Caco-2 (cell line): ENCODE results near the gene PHLPP1. TPM values are rescaled to one million over a fixed set of nuclear protein-coding genes. Genes with fewer than 3 reads are reported as not detected.

Experiments used
- BruUV-seq: library from RNA; stranded (reverse); fragments of 400-500 nt; replicated peaks from 2 replicates; lab custom pipeline; 2021; lab: Mats Ljungman, UMichigan
- CTCF ChIA-PET: fragments of 300-600 bp; sonication (Branson Sonifier 250); formaldehyde crosslinking; loops from one replicate; lab custom pipeline; 2022; ENCODE audit warnings: antibody characterized with exemption; lab: Charles Lee
- POLR2A ChIA-PET: fragments of 300-600 bp; sonication (Branson Sonifier 250); formaldehyde crosslinking; loops from one replicate; lab custom pipeline; 2022; ENCODE audit warnings: antibody characterized with exemption; lab: Charles Lee
- DNase-seq, 2 experiments: peaks; one replicate each; pipeline versions ENCODE4 v3.0.0 to v3.0.0-alpha.2; 2020 to 2022
- H3K27me3 ChIP-seq: replicated peaks from 2 replicates; pipeline ENCODE4 v1.6.0; 2011; ENCODE audit warnings: low read length; ENCODE audit not compliant: control insufficient read depth, insufficient read depth
- H3K36me3 ChIP-seq: 2 replicates; pipeline ENCODE4 v1.5.1; 2011; ENCODE audit warnings: low read length; ENCODE audit not compliant: control insufficient read depth, insufficient read depth
- H3K4me1 ChIP-seq: fragments of 250-450 bp; sonication (Bioruptor Pico); 2 replicates; pipeline ENCODE4 v1.5.1; 2020; ENCODE audit warnings: mild to moderate bottlenecking
- H3K4me3 ChIP-seq: 2 replicates; pipeline ENCODE4 v1.5.1; 2011; ENCODE audit warnings: low read depth, mild to moderate bottlenecking, control low read depth, low read length
- H3K9me3 ChIP-seq: fragments of 250-450 bp; sonication (Bioruptor Pico); 2 replicates; pipeline ENCODE4 v1.5.1; 2020; ENCODE audit warnings: mild to moderate bottlenecking, moderate library complexity
- H3K27ac Mint-ChIP-seq: one replicate; pipeline ENCODE4 v1.8.0; 2022; ENCODE audit warnings: mixed read lengths; ENCODE audit not compliant: unreplicated experiment
- H3K27me3 Mint-ChIP-seq: one replicate; pipeline ENCODE4 v1.8.0; 2022; ENCODE audit warnings: mixed read lengths; ENCODE audit not compliant: insufficient read depth, unreplicated experiment
- H3K36me3 Mint-ChIP-seq: one replicate; pipeline ENCODE4 v1.8.0; 2022; ENCODE audit warnings: mild to moderate bottlenecking, mixed read lengths; ENCODE audit not compliant: insufficient read depth, unreplicated experiment
- H3K4me1 Mint-ChIP-seq: one replicate; pipeline ENCODE4 v1.8.0; 2022; ENCODE audit warnings: low read depth, mixed read lengths; ENCODE audit not compliant: unreplicated experiment
- H3K4me3 Mint-ChIP-seq: one replicate; pipeline ENCODE4 v1.8.0; 2022; ENCODE audit warnings: mild to moderate bottlenecking, moderate library complexity, mixed read lengths; ENCODE audit not compliant: unreplicated experiment
- H3K9me3 Mint-ChIP-seq: one replicate; pipeline ENCODE4 v1.8.0; 2022; ENCODE audit warnings: mixed read lengths; ENCODE audit not compliant: unreplicated experiment
- CTCF ChIP-seq, 2 experiments: fragments of 200-600 bp in 1 of 2; IDR thresholded peaks; 1 replicate in 1 of 2; 2 replicates in 1 of 2; pipeline versions ENCODE4 v1.5.1 to v1.8.0; 2011 to 2022; ENCODE audit warnings: antibody characterized with exemption in 1 of 2, control low read depth in 1 of 2, inconsistent platforms in 1 of 2, low read depth in 1 of 2, low read length in 1 of 2, mild to moderate bottlenecking in 1 of 2, moderate library complexity in 1 of 2; ENCODE audit not compliant: insufficient read depth in 1 of 2, severe bottlenecking in 1 of 2, unreplicated experiment in 1 of 2
- intact Hi-C: fragments of 100-400 bp; cut with micrococcal nuclease; formaldehyde crosslinking; loops from one replicate; pipeline ENCODE4 v1.10.0; 2022; ENCODE audit not compliant: unreplicated experiment
- total RNA-seq: library from RNA; stranded (reverse); gene quantifications from 2 replicates; pipeline ENCODE4 v1.2.3, GENCODE V29; 2022

PHLPP1 gene
- total RNA-seq, 1 experiment from 2014 or later: 20.1 TPM

- H3K36me3 Mint-ChIP-seq: peaks cover 16% of the 10 kb centered on the region
- TF ChIP-seq CTCF (IDR thresholded peaks at IDR 0.05; ENCODE audit: insufficient read depth in 1 of 2, low read depth in 1 of 2, low read length in 1 of 2, severe bottlenecking in 1 of 2, unreplicated experiment in 1 of 2): no peak
- H3K4me1 ChIP-seq: no peaks in the 10 kb centered on the region
- no peaks in the 10 kb centered on the region for H3K27me3 Mint-ChIP-seq
- intact Hi-C loops: no loop called here
- no peaks in the 10 kb centered on the region for H3K27me3 ChIP-seq
- H3K4me1 Mint-ChIP-seq: peaks cover 3% of the 10 kb centered on the region
- DNase-seq: no peak
- ChIA-PET POLR2A (no interaction called here), CTCF (no interaction called here)
- no peak overlapping the region for H3K4me3 ChIP-seq
- BruUV-seq: no TSS peak
- no peaks in the 10 kb centered on the region for H3K36me3 ChIP-seq
- H3K9me3 Mint-ChIP-seq: no peaks in the 10 kb centered on the region
- no peak overlapping the region for H3K4me3 Mint-ChIP-seq
- peak overlapping the region; percentile 12 for H3K27ac Mint-ChIP-seq
- no peaks in the 10 kb centered on the region for H3K9me3 ChIP-seq
Measured at GRCh38 chr18:62988471-62988870, 273.1 kb downstream of the PHLPP1 start.

- POLR2A ChIA-PET: no interaction called here
- CTCF ChIA-PET: no interaction called here
- no peak overlapping the region for H3K4me3 Mint-ChIP-seq
Measured at GRCh38 chr18:62989195-62989594, 273.9 kb downstream of the PHLPP1 start.

GRCh38 chr18:62990653-62991052 lies 275.3 kb downstream of the PHLPP1 start:
- intact Hi-C loops: no loop called here
- ChIA-PET CTCF (no interaction called here), POLR2A (no interaction called here)
- no peaks in the 10 kb centered on the region for H3K36me3 ChIP-seq
- no peak overlapping the region for H3K27ac Mint-ChIP-seq
- H3K4me1 ChIP-seq: no peaks in the 10 kb centered on the region
- no peaks in the 10 kb centered on the region for H3K9me3 Mint-ChIP-seq
- H3K4me3 ChIP-seq: no peak overlapping the region
- H3K4me1 Mint-ChIP-seq: peaks cover 5% of the 10 kb centered on the region
- DNase-seq: no peak
- no TSS peak for BruUV-seq
- TF ChIP-seq CTCF (IDR thresholded peaks at IDR 0.05; ENCODE audit: insufficient read depth in 1 of 2, low read depth in 1 of 2, low read length in 1 of 2, severe bottlenecking in 1 of 2, unreplicated experiment in 1 of 2): no peak
- H3K27me3 ChIP-seq: no peaks in the 10 kb centered on the region
- H3K9me3 ChIP-seq: no peaks in the 10 kb centered on the region
- H3K36me3 Mint-ChIP-seq: peaks cover 11% of the 10 kb centered on the region
- no peak overlapping the region for H3K4me3 Mint-ChIP-seq
- no peaks in the 10 kb centered on the region for H3K27me3 Mint-ChIP-seq

More at GRCh38 chr18:62989195-62989594, 273.9 kb downstream of the PHLPP1 start:
- Histone ChIP-seq H3K4me3 (no peak overlapping the region), H3K4me1 (no peaks in the 10 kb centered on the region), H3K9me3 (no peaks in the 10 kb centered on the region), H3K36me3 (no peaks in the 10 kb centered on the region), H3K27me3 (no peaks in the 10 kb centered on the region)
- no peak for DNase-seq
- intact Hi-C loops: no loop called here
- peaks cover 5% of the 10 kb centered on the region for H3K4me1 Mint-ChIP-seq
- no peaks in the 10 kb centered on the region for H3K27me3 Mint-ChIP-seq
- H3K9me3 Mint-ChIP-seq: no peaks in the 10 kb centered on the region
- no TSS peak for BruUV-seq
- no peak overlapping the region for H3K27ac Mint-ChIP-seq
- peaks cover 16% of the 10 kb centered on the region for H3K36me3 Mint-ChIP-seq
- TF ChIP-seq CTCF (IDR thresholded peaks at IDR 0.05; ENCODE audit: insufficient read depth in 1 of 2, low read depth in 1 of 2, low read length in 1 of 2, severe bottlenecking in 1 of 2, unreplicated experiment in 1 of 2): no peak
